ENCODE measurements around the gene RAMP1.

RAMP1 gene

DNA sequence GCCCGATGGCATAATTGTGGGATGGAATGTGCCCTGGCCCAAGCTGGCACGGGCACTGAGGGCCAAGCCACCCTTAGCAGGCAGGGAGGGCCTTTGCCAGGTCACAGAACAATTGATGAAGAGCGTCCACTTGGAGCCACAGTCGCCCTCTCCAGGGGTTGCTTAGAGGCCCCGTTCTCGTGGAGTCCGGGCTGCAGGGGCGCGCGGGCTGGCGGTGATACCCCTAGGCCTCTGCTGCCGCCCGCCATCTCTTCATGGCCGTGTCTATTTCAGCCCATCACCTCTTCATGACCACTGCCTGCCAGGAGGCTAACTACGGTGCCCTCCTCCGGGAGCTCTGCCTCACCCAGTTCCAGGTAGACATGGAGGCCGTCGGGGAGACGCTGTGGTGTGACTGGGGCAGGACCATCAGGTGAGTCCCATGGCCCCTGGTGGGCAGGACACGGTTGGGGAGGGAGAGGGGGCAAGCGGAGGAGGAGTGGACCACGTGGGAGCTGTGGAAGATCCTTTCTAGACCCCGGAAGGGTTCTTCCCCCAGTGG lies 17.6 kb downstream of the RAMP1 start:
- Mint-ChIP-seq H3K4me1 (ENCODE audit: low read depth) (peaks cover 7% of the 10 kb centered on the region), H3K27ac (no peak overlapping the region), H3K4me3 (no peak overlapping the region), H3K9me3 (no peaks in the 10 kb centered on the region), H3K36me3 (ENCODE audit: low read depth) (no peaks in the 10 kb centered on the region), H3K27me3 (ENCODE audit: low read depth) (no peaks in the 10 kb centered on the region)
- DNase-seq (ENCODE audit: low spot score) = no peak

- Mint-ChIP-seq H3K4me1 (ENCODE audit: low read depth) (peaks cover 7% of the 10 kb centered on the region), H3K27ac (no peak overlapping the region), H3K36me3 (ENCODE audit: low read depth) (no peaks in the 10 kb centered on the region), H3K4me3 (no peak overlapping the region), H3K9me3 (no peaks in the 10 kb centered on the region), H3K27me3 (ENCODE audit: low read depth) (no peaks in the 10 kb centered on the region)
- DNase-seq (ENCODE audit: low spot score) = no peak
Observed at GRCh38 chr2:237877576-237878307, 18.3 kb downstream of the RAMP1 start.

DNA sequence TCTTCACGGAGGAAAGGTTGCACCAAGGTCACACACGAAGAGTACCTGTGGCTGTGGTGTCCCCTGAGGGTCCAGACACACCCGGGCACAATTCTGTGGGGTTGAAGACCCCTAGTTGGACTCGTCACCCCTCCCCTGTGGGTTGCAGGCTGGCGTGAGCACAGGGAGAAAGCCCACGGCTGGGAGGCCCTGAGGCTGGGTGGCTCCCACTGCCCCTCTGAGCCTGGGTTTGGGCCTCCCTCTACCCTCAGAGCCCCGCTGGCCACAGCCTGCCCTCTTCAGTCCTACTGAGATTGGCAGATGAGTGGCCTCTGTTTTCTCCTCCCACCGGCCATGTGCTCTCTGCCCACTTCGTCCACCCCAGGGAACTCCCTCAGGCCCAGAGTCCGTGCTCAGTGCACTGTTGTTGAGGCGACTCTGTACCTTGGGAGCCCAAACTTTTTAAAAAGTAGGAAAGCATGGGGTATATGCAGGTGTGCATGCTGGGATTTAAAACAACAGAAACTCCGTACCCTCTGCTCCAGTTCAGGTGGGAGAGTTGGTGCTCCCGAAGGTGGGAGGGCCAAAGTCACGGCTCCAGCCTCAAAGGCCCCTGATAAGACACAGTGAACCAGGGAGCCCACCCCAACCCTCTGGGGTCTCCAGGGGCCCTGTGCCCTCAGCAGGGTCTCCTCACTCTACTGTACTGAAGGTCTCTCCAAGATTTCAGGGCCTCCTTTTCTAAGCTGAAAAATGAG lies 19.1 kb downstream of the RAMP1 start:
- H3K9me3 Mint-ChIP-seq = no peaks in the 10 kb centered on the region
- no peak for DNase-seq (ENCODE audit: low spot score)
- H3K4me1 Mint-ChIP-seq (ENCODE audit: low read depth) = peaks cover 4% of the 10 kb centered on the region
- H3K4me3 Mint-ChIP-seq = no peak overlapping the region
- H3K27me3 Mint-ChIP-seq (ENCODE audit: low read depth) = no peaks in the 10 kb centered on the region
- H3K27ac Mint-ChIP-seq = no peak overlapping the region
- H3K36me3 Mint-ChIP-seq (ENCODE audit: low read depth) = no peaks in the 10 kb centered on the region

DNA sequence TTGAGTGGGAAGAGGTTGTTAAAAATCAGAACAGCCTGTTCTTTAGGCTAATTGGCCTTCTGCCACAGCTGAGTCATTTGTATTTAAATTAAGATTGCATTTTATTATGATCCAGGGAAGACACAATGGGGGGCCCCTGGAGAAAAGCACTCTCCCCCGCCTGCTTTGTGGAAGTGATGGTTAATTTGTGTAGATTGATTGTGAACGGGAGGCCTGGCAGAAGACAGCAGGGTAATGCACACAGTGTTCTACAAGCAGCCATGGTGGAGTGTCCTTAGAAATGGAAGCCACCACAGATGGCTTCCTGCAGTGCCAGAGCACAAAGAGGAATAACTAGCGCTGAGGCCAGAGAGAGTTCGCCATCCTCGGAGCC lies 19.6 kb downstream of the RAMP1 start:
- H3K36me3 Mint-ChIP-seq (ENCODE audit: low read depth) = no peaks in the 10 kb centered on the region
- H3K9me3 Mint-ChIP-seq = no peaks in the 10 kb centered on the region
- no peak for DNase-seq (ENCODE audit: low spot score)
- peaks cover 1% of the 10 kb centered on the region for H3K4me1 Mint-ChIP-seq (ENCODE audit: low read depth)
- H3K4me3 Mint-ChIP-seq = no peak overlapping the region
- no peak overlapping the region for H3K27ac Mint-ChIP-seq
- H3K27me3 Mint-ChIP-seq (ENCODE audit: low read depth) = no peaks in the 10 kb centered on the region

DNA sequence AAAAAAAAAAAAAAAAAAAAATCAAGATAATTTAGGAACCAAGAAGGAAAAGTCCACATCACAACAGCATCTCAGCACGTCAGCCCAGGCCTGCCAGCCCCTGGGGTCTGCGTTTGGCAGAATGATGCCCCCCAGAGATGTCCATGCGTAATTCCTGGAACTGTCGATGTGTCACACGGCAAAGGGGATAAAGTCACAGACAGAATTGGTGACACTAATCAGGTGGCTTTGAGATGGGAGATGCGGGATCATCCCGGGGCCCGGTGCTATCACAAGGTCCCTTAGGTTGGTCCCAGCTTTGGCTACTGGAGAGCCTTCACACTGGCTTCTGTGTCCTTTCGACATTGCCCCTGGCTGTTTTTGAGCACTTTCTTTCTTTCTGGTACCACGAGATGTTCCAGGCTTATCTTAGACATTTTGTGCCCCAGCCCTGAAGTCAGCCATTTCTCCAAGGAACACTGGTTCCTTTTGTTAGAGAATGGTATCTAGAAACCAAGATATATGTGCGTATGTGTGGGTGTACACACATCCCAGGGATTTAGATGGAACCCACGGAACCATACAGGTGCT lies 20.7 kb downstream of the RAMP1 start:
- DNase-seq (ENCODE audit: low spot score) = no peak
- Mint-ChIP-seq H3K4me1 (ENCODE audit: low read depth) (peaks cover 1% of the 10 kb centered on the region), H3K9me3 (no peaks in the 10 kb centered on the region), H3K4me3 (no peak overlapping the region), H3K27me3 (ENCODE audit: low read depth) (no peaks in the 10 kb centered on the region), H3K36me3 (ENCODE audit: low read depth) (no peaks in the 10 kb centered on the region), H3K27ac (no peak overlapping the region)

DNA sequence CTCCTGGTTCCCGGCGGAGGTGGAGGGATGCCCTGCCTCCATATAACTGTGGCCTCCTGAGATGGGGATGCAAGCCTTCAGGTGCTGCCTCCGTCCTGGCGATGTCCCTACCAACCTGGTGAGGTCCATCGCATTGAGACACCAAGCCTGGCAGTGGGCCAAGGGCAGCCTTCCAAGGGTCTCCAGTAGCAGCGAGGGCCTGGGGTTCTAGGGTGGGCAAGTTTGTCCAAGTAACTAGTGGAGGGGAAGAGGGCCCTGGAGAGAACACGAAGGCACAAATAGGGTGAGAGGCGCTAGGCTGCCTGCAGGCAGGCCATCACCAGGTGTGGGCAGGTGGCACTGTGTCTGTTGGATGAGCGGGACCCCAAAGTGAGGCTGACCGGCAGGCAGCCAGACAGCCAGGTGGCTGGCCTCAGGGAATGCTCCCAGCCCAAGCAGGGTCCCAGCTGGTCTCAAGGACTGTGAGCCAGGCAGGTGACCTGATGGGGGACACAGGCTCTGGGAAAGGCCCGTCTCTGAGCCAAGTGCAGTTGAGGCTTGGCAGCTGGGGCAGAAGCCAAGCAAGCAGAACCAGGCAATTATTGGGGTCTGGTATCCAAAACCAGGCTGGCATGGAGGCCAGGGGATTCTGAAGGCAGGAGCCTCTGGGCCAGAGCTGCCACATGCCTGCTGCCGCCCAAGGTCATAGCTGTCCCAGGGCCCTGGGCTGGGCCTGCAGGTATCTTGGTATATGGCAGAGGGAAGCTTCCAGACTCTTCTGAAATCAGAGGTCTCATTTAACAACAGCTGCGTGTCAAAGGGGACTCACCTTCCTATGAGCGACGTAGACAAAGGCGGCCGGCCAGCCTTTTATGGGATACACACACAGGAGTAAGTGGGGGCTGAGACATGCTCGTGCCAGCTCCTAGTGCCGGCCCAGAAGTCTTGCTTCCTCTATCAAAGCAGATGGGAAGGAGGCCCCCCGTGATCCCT lies 23.4 kb downstream of the RAMP1 start:
- H3K9me3 Mint-ChIP-seq = no peaks in the 10 kb centered on the region
- H3K27ac Mint-ChIP-seq = no peak overlapping the region
- no peak overlapping the region for H3K4me3 Mint-ChIP-seq
- peaks cover 1% of the 10 kb centered on the region for H3K4me1 Mint-ChIP-seq (ENCODE audit: low read depth)
- no peak for DNase-seq (ENCODE audit: low spot score)
- no peaks in the 10 kb centered on the region for H3K36me3 Mint-ChIP-seq (ENCODE audit: low read depth)
- H3K27me3 Mint-ChIP-seq (ENCODE audit: low read depth) = no peaks in the 10 kb centered on the region

DNA sequence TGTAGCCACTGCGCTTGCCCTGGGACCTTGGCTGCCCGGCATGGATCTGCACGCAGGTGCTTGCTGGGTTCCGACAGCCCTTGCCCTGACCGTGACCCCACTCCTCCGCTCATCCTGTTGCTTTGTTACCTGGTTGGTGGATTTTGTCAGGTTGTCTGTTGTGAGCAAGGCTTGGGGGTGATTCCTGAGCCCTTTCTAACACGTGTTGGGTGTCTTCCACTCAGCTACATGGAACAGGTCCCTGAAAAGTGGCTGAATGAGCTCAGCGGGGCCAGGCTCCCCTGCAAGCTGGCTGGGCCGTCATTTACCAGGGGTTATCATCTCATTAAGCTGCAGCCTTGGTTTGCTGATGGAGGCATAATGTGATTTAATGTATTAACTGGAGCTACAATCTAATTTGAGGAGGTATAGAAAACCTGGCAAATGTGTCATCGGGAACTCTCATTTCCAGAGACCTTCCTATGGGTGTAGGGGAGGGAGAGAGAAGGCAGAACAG lies 24.6 kb downstream of the RAMP1 start:
- Mint-ChIP-seq H3K4me3 (no peak overlapping the region), H3K4me1 (ENCODE audit: low read depth) (peaks cover 1% of the 10 kb centered on the region), H3K36me3 (ENCODE audit: low read depth) (no peaks in the 10 kb centered on the region), H3K27me3 (ENCODE audit: low read depth) (no peaks in the 10 kb centered on the region), H3K9me3 (no peaks in the 10 kb centered on the region), H3K27ac (no peak overlapping the region)
- DNase-seq (ENCODE audit: low spot score) = no peak

DNA sequence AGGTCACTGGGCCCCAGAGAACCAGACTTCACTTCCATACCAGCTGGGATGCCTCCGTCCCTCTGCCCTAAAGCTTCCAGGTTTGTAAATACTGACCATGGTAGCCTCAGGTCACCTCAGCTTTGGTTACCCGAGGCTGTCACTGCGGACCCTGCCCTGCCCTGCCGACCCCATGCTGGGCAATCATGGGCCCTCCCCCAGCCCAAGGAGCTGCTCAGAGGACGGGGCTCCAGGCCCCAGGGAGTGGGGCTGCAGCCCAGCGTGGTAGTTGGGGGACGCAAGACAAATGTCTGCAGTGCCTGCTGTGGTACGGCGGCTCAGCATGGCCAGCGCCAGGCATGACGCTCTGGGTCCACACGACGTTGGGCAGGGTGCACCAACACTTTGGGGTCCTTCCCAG lies 25.3 kb downstream of the RAMP1 start:
- Mint-ChIP-seq H3K36me3 (ENCODE audit: low read depth) (no peaks in the 10 kb centered on the region), H3K27ac (no peak overlapping the region), H3K27me3 (ENCODE audit: low read depth) (no peaks in the 10 kb centered on the region), H3K4me3 (no peak overlapping the region), H3K4me1 (ENCODE audit: low read depth) (peaks cover 1% of the 10 kb centered on the region), H3K9me3 (no peaks in the 10 kb centered on the region)
- DNase-seq (ENCODE audit: low spot score) = no peak

DNA sequence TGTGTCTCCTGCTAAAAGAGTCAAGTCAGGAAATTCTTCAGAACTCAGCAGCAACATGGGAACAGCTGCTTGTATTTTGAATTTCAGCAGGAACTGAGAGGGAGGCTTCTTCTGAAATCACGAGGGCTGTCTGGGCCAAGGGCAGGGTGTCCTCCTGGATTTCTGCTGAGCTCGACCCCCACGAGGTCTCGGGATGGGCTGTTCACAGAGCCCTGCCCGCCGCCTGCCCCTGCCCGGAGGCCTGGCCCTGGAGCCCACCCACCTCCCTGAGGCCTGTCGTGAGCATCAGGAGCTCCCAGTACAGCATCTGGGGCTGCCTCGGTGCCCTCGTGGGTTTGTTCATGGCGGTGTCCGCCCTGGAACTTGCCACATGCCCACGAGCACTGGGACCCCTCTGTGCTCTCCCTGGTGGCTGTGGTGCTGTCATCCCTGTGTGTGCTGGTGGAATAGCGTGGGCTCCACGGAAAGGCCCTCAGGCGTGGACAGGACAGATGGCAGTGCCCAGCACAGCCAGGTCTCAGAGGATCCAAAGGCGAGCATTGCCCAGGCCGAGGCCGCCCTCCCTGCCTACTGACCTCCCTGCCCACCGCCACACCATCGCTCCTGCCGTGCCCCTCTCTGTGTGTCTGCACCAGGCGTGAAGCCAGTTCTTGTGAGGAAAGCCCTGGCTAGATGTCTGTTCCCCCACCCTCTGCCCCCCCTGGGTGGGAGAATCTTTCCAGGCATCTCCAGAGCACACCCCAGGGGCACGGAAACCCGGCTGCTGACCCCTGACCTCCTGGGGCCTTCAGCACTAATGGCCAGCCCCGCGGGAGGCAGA lies 25.9 kb downstream of the RAMP1 start:
- H3K27ac Mint-ChIP-seq = no peak overlapping the region
- no peaks in the 10 kb centered on the region for H3K36me3 Mint-ChIP-seq (ENCODE audit: low read depth)
- DNase-seq (ENCODE audit: low spot score) = no peak

DNA sequence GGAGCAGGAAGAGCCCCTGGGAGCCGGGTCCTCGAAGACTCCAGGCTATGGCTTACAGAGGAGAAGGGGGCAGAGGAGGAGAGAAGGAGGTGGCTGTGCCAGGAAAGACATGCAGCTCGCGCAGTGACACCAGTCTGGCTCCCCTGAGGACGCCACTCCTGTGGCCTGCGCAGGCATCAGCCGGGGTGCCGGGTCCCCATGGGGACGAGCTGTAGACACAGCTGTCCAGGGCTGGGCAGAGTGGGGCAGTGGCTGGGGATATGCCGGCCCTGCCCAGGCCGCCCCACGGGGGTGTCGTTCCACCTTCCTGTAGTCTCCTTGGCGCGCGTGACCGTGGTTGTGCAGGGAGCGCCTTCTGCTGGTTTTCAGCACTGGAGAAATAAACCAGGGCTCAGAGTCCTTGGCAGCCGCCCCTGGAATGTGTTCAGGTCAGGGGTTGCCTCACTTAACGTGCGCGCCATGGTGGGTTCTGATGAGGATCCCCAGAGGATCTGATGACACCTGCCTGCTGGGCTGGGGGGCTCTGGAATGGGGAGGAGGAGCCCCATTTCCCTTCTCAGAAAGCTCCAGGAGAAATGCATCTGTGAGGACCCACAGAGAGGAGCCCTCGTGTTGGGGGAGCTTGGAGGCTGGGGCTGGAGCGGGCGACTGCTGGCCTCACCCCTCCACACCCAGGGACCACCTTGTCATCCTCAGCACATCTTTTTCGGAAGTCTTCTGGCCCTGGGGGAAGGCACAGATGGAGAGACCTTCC lies 26.7 kb downstream of the RAMP1 start:
- H3K36me3 Mint-ChIP-seq (ENCODE audit: low read depth) = no peaks in the 10 kb centered on the region
- no peak for DNase-seq (ENCODE audit: low spot score)
- peaks cover 3% of the 10 kb centered on the region for H3K4me1 Mint-ChIP-seq (ENCODE audit: low read depth)
- no peak overlapping the region for H3K4me3 Mint-ChIP-seq
- H3K9me3 Mint-ChIP-seq = no peaks in the 10 kb centered on the region
- no peaks in the 10 kb centered on the region for H3K27me3 Mint-ChIP-seq (ENCODE audit: low read depth)
- H3K27ac Mint-ChIP-seq = no peak overlapping the region

More for the DNA sequence above, 25.9 kb downstream of the RAMP1 start:
- Mint-ChIP-seq H3K4me3 (no peak overlapping the region), H3K27me3 (ENCODE audit: low read depth) (no peaks in the 10 kb centered on the region), H3K9me3 (no peaks in the 10 kb centered on the region), H3K4me1 (ENCODE audit: low read depth) (peaks cover 1% of the 10 kb centered on the region)

GRCh38 chr2:237886685-237887481 lies 27.5 kb downstream of the RAMP1 start:
- no peak for DNase-seq (ENCODE audit: low spot score)
- H3K9me3 Mint-ChIP-seq = no peaks in the 10 kb centered on the region
- no peak overlapping the region for H3K4me3 Mint-ChIP-seq
- H3K36me3 Mint-ChIP-seq (ENCODE audit: low read depth) = no peaks in the 10 kb centered on the region
- peaks cover 5% of the 10 kb centered on the region for H3K4me1 Mint-ChIP-seq (ENCODE audit: low read depth)
- no peak overlapping the region for H3K27ac Mint-ChIP-seq
- no peaks in the 10 kb centered on the region for H3K27me3 Mint-ChIP-seq (ENCODE audit: low read depth)

DNA sequence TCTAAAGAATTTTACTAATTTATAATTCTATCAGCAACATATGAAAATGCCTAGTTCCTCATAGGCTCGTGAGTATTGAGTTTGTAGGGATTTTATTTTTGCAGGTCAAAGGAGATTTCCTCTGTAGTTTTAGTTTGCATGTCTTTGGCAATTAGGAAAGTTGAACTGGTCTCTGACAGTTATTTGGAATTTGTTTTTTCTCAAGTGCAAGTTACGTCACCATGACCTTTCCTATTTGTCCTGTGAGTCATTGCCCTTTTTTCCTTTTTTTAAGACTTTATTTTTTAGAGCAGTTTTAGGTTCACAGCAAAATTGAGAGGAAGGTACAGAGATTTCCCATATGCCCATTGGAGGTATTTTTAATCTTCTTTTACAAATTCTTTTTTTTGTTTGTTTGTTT lies 29.0 kb downstream of the RAMP1 start:
- Mint-ChIP-seq H3K36me3 (ENCODE audit: low read depth) (no peaks in the 10 kb centered on the region), H3K4me3 (no peak overlapping the region), H3K9me3 (no peaks in the 10 kb centered on the region), H3K27me3 (ENCODE audit: low read depth) (no peaks in the 10 kb centered on the region), H3K27ac (no peak overlapping the region), H3K4me1 (ENCODE audit: low read depth) (peaks cover 20% of the 10 kb centered on the region)
- DNase-seq (ENCODE audit: low spot score) = no peak

Measured in T-helper 2 cell treated with Interferon-gamma antibody and Interleukin-4, amounts not matched to agents 5 μg/mL and 100 μg/mL, for 36 hours (primary cell).